ENCODE data around the gene SLC10A6.

GRCh38 chr4:86815653-86816052 is 33.5 kb downstream of the SLC10A6 start:
- TF ChIP-seq CTCF (IDR thresholded peaks at IDR 0.05): no peak
- no peak for TF ChIP-seq BCL3 (IDR thresholded peaks at IDR 0.05)
- TF ChIP-seq E2F6 (IDR thresholded peaks at IDR 0.05; ENCODE audit: borderline replicate concordance, low read depth): no peak
- TF ChIP-seq MAX (IDR thresholded peaks at IDR 0.05): no peak
- no peak for TF ChIP-seq REST (IDR thresholded peaks at IDR 0.05)
- no peak for TF ChIP-seq ELK1 (IDR thresholded peaks at IDR 0.05; ENCODE audit: low read depth, low read length)
- no peak for TF ChIP-seq JUNB (IDR thresholded peaks at IDR 0.05)
- no peak for TF ChIP-seq MAFK (IDR thresholded peaks at IDR 0.05; ENCODE audit: partially characterized antibody)
